RPMI8226 (cell line): ENCODE results near the gene GALNT18.
A peak's percentile ranks its signal among the peaks of the same experiment; 100 is the strongest.

ENCODE experiments used
- DNase-seq: peaks from one replicate; pipeline ENCODE4 v3.0.0-alpha.2; 2015

Gene GALNT18

DNA sequence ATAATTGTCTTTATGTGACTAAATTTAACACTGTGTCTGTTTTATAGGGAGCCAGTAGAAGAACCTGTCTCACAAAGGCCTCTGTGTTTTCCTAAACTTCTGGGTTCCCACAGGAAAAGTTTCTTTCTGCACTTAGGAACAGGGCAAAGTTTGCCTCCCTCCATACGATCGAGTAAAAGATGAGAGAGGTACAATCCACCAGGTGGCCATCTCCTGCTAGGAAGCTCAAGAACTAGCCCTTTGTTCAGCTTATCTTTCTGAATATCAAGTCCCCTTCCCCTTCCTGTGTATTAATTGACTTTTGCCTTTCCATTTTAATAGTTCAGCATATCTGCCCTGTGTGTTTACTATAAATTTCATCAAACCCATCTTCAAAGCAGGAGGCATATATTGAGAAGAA lies 286.8 kb downstream of the GALNT18 start:
- DNase-seq = no peak

DNA sequence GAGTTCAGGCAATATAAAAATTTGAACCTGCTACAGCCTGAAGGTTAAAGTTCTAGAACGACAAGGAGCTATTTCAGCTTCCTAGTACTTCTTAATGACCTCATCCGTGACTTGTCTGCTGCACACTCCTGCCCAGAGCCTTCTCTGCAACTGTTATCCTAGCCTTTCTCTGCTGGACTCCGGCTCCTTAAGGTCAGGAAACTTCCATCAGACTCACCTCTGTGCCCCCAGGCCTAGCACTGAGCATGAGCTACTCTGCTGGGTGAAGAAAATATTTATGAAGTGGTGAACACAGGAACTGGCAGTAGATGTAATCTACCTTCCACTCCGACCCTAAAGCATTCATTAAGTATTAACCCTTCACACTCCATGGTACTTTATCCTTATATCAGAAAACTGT lies 287.2 kb downstream of the GALNT18 start:
- no peak for DNase-seq

DNA sequence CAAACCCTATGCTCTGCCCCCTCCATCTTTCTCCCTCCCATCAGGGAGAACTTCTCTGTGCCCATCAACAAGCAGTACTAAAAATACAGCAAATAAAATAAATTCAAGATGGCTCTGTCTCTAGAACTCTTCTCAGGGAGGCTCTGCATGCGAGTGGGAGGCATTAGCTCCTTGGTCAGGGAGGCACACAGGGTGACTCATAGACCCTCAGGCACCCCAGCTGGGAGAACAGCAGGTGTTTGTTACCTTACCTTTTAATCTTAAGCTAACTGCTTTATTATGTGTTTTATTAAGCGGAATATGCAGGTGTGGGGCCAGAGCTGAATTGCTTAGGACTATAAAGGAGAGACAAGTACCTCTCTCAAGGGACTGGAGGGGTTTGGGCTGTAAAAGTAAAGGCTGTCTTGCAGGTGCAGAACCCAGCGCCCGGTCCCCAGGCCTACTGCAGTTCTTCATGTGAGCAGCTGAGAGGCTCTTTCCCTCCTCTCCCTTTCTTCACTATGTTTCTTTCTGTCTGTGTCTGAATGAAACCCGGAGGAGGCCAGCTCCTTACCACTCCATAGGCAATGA lies 289.6 kb downstream of the GALNT18 start:
- DNase-seq = no peak

DNA sequence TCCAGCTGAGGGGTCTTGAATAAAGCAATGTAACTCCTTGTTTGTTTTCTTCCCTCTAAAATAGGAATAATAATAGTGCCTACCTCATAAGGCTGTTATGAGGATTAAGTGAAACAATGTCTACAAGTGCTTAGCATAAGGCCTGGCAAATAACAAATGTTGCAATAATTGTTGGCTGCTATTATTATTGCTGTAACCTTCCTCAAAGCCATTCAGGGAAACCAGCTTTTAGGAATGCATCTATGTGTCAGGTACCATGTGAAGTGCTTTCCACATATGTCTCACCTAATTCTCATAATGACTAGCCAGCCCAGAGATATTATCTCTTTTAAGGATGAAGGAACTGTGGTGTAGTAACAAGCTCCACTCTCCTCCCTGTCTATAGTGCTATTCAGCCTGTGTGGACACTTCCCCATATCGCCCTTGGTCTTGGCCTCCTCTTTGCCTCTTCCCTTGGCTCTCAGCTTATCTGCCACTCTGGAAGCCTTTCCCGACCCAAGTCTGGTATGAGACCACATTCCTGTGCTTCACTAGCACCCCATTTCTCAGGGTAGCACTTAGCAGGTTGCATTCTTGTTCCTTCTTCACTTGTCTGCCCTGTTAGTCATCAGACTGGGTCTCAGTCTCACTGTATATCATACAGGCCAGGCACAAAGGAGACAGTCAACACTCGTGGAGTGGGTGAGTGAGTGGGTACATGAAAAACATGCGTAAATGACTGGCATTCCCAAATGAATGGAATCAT lies 292.6 kb downstream of the GALNT18 start:
- no peak for DNase-seq

DNA sequence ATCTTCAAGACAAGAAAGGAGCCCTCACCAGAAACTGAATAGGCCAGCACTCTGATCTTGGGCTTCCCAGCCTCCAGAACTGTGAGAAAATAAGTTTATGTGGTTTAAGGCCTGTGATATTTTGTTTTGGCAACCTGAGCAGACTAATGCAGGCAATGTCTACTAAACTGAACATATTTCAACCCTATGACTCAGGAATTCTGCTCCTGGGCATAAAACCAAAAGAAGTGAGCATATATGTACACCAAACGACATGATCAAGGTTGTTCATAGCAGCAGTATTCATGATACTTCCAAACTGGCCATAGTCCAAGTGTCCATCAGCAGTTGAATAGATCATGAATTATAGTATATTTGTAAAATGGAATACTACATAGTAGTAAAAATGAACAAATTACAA lies 297.7 kb downstream of the GALNT18 start:
- DNase-seq = no peak

DNA sequence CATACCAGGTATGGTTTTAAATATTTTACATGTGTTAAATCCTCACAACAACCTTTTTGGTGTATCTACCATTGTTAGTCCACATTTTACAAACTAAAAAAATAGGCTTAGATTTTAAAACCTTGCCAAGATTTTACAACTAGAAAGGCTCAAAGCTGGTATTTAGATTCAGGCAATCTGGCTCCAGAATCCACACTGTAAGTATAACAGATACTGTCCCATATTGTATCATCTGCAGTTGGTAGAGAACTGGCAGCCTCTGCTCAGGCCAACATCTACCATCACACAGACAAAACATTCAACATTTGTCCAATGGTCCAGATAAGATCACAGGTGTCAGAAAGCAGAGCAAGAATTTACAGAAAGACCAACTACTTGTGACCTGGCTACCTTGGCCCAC lies 299.7 kb downstream of the GALNT18 start:
- no peak for DNase-seq

DNA sequence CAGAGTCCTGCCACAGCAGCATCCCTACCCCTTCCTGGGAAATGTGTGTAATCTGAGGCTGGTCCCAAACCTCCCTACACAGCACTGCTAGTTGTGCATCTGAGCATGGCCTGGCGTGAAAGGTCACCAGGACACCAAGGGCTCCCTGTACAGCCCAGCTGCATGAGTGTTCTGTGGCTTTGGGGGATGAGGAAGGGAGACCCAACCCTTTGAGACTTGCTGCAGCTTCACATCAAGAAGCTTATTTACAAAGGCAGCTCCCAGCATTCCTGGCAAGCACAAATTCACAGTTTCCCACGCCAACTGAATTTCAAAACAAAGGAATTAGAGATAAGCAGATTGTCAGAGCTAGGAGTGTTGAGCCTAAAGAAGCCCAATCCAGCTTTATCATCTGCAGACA lies 301.0 kb downstream of the GALNT18 start:
- DNase-seq = no peak

DNA sequence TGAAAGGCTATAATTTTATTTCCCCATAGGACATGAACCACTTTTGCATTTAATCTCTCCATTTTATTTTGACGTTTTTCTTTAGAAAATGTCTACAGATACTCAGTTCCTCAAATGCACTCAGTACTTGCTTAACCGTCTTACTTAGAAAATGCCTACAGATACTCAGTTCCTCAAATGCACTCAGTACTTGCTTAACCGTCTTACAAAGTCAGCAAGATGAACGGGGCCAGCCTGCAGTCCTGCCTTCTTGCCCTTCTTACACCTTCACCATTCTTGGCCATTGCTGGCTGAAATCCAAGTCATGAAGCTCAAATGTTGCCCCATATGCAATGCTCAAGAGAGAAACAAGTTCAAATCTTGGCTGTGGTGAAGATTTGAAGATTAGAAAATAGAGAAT lies 302.8 kb downstream of the GALNT18 start:
- peak; percentile 47 for DNase-seq

DNA sequence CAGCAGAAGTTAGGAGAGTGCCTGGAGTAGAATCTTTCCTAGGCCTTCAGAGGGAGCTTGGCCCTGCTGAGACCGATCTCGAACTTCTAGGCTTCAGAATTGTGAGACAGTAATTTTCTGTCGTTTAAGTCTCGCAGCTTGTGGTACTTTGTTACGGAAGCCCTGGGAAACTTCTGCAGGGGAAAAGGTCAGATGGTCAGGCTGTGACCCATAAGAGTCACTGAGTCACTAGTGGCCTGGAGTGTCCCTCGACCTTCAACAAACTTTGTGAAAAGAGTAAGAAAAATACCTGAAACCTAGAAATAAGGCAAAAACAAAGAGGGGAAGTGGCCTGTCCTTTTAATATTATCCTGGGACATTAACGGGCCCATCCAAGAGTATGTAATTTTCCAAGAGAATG lies 303.3 kb downstream of the GALNT18 start:
- no peak for DNase-seq

DNA sequence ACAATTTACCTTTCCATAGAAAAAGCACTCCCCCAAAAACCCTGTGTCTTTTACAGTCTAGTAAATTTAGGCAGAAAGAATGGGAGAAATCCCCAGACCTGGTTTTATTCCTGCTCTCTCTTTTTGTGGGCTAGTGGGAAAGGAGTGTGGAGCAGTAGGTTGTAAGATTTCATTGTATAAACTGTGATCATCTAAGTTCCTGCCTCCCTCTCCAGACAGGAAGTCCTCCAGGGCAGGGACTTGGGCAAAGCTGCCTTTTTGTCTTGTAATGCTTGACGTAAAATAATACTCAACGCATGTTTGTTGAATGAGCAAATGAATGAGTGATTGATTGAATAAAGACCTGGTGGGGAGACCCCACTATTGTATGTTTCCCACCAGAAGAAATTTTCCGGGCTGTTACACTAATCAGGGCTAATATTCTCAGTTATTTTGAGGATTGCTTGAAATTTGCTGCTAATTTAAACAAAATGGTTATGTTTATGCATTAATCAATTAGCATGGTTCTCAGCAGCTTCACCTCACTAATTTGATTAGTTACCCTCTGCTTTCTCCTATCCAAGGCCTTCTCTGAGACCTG lies 305.1 kb downstream of the GALNT18 start:
- DNase-seq = no peak

DNA sequence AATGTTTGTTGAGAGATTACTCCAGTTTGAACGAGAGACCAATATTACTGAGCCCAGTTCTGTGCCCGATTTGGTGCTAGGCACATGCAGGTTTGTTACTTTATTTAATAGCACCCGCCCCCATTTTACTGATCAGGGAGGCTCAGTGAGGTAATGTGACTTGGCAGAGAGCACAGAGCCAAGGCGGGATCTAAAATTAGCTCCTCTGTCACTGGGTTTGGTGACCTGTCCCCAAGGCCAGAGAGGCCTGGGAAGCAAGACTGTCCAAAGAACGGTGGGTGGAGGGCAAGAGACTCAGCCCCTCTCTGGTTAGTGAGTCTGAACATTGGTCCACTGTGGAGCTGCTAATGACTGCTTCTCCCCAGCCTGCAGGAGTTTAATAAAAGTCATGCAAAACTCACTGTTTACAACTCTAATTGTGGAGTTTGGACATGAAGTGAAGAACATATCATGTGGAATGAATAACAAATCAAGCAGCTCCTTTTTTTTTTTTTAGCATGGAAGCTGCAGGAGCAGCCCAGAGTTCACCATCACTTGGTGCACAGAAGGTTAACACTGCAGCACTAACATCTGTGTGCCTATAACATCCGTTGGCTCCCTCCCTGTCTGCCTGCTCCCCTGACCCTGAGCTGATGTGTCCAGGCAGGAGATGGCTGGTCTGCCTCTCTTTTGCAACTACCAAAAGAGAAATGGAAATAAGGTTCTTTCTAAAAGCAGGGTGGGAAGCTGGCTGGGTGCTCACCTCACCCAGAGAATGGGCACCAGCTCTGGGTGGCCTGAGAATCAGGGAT lies 307.7 kb downstream of the GALNT18 start:
- DNase-seq = no peak

DNA sequence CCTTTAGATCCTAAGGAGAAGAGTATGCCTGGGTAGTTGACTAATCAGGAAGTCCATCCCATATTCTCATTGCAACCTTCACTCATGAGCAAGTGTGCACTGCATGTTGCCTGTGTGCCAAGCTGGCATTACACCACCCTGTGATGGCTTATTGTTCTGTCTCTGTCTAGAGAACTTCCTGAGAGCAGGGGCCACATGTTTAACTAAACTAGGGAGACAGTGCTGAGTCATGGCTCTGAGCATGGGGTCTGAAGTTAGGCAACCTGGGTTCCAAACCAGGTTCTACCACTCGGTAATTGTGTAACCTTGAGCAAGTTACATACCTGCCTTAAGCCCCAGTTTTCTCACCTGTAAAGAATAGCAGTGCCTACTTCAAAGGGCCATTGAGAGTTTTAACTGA lies 308.4 kb downstream of the GALNT18 start:
- DNase-seq = no peak

DNA sequence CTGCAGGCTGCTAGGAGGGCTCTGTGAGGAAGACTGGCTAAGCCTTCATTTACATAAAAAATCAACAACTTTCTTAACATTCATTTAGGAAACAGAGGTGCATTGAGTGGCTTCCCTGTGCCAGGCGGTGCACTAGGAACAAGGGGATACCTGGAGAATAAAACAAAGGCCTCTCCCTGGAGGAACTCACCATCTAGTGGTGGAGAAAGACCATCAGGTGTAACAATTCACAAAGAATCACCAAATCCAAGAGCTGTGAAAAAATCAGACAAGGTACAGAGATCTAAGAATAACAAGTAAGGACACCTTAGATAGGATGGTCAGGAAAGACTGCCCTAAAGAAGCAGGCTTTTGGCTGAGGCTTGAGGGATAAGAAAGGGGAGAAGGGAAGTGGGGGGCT lies 309.1 kb downstream of the GALNT18 start:
- no peak for DNase-seq

DNA sequence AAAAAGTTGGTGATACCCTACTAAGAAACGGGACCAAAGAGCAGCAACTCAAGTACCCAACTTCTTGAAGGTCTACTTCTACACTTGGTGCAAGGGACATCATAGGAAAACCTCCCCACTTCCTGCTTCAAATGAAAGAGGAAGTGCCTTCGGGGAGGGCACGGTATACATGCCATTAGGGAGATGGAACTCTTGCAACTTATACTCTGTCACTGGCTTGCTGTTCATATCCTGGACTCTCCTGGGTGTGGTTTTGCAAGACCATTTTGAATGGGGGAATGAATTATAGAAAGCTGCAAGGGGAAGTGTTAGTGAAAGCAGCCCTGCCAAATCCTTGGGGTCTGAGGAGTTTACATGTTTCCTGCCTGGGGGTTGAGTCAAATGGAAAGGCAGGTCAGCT lies 310.6 kb downstream of the GALNT18 start:
- no peak for DNase-seq

DNA sequence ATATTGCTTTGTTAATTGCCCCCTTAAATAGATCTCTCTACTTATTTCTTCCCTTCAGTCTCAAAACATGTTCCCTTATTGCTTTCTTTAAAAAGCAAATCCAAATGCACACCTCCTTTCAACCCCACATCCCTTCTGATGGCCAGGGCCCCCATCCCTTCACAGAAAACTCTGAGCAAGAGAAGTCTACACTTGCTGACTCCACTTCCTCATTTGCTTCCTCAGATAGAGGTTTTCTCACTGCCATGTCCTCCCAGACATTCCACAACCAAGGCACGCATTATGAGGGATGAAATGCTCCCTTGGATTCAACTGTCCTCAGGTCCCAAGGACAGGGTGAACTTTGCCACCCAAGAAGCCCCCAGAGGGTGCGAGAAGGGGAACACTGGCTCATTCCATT lies 311.9 kb downstream of the GALNT18 start:
- no peak for DNase-seq

DNA sequence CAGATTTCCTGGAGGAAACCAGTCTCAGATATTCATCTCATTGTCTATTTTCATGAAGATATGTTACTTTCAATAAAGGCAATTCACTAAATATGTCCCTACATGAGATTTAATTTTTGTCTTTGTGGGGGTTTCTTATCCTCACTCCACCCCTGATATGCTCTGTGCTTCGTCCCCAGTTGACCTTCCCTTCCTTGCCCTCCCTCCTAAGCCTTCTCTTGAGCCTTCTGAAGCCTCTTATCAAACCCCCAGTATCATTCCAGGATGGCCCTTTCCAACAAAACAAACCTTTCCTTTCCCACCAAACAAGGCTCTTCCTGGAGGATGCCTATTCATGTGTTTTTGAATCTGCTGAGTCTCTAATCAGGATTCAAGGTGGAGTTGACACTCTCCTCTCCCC lies 313.6 kb downstream of the GALNT18 start:
- DNase-seq = no peak

DNA sequence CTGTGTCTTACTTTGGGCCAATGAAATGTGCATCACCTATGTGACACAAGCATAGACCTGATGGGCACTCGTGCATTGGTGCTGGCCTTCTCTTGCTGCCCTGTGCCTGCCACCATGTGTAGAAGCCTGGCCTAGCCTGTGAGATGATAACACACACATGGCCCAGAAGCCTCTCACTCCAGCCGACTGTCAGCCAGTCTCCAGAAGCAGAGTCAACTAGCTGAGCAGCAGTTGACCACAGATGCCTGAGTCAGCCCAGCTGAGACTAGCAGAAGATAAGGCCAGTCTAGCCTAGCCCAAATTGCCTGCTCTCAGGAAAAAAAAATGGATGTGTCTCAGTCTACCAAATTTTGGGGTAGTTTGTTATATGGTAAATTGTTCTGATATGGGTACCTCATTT lies 314.9 kb downstream of the GALNT18 start:
- DNase-seq = no peak

DNA sequence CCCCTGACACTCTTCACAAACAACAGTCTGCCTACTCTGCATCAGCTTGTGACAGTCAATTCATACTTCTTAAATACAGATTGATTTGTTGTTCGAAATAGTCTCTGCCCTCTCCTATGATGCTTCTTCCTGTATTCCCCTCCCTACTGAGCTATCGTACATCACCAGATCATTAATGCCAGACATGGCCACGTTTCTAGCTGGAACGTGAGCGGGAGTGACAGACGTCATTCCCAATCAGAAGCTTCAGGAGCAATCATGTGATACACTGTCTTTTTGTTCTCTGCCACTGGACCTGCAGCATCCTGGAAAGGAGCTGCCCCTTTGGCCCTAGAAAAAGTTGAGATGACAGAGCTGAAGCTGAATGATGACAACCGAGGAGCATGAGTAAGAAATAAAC lies 317.3 kb downstream of the GALNT18 start:
- DNase-seq = no peak

DNA sequence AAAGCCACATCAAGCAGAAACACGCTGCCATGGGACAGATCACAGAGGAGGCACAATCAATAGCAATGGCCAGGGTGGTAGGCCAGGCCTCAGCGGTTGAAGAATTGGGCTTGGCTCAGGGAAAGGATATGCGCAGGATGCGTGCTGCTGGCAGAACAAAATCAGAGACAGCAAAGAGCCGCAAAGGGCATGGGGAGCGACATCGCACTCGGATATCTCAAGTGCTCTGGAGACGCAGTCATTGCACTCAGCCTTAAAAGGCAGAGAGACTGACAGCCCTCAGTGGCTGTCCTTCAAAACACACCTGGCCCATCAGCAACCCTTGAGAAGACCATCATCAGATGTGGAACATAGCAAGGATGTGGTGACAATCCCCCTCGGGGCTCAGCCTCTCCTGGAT lies 319.2 kb downstream of the GALNT18 start:
- DNase-seq = no peak

DNA sequence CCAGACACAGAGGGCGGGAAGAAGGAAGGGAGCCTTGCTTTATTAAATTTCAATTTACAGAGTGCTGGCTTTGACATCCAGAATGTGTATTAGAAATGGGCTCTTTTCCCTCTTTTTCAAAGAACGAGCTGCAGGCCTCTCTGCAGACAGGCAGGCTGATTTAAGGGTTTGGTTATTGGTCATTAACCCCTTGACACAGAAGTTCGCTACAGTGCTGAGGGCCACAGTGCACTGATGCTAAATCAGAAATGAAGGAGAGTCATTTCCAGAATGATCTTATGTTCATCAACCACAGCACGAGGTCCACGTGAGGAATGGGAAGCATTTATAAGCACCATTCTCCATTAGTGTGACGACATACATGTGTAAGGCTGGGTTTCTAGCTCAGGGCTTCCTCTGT lies 320.6 kb downstream of the GALNT18 start:
- DNase-seq = no peak

DNA sequence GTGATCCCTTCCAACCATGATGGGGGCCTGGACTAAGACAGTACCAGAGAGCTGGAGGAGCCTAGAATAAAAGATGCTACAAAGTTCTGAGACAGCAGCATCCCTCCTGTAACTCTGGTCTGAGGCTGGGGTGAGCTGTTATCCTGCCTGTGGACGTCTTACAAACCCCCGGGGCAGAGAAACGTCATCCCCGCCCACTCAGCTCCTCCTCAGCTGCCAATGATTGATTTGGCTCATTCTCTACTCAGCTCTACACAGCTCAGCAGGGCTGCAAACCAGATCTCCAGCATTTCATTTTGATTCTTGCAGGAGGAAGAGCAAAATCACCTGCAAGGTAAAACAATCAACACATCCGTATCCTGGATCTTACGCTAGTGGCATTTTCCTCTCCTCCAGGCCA lies 324.2 kb downstream of the GALNT18 start:
- DNase-seq = no peak

DNA sequence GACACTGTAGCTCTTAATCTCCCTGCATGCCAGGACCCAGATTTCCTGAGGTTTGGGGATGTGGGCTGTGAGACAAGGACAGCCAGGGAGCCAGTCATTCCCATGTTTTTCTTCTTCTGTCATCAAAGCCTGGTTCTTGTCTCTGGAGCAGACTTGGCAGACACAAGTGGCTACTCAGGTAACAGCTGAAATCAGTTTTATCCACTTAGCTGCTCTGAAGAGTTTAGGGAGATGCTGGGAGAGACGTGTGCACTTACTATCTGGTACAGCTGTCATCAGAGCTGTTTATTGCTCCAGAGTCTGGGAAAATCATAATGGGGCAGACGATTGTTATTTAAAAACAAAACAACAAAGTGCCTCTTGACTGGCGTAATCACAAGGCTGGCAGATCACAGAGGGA lies 325.4 kb downstream of the GALNT18 start:
- DNase-seq = no peak

DNA sequence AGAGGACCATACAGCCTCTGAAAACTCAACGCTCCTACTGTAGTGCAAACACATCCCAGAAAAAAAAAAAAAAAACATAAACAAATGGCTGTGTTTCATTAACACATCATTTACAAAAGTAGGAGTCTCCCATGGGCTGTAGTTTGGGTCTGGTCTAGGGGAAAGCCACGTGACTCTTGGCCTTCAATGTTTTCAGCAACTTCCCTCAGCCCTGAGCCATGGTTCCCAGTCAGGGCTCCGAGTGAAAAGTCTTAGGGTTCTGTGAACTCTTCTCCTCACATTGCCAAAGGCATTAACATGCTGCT lies 327.3 kb downstream of the GALNT18 start:
- DNase-seq = no peak
